SU-DHL-6 (cell line): ENCODE measurements around the gene CSF1R.

Experiments
- H2AFZ ChIP-seq: fragments of 200-600 bp; sonication (generic); 2 replicates; pipeline ENCODE4 v1.6.1; 2014; ENCODE audit warnings: low read depth, mild to moderate bottlenecking, moderate library complexity, mixed read lengths, antibody characterized with exemption, low read length; ENCODE audit not compliant: severe bottlenecking
- H3F3A ChIP-seq: fragments of 200-600 bp; shearing (Covaris generic); 2 replicates; pipeline ENCODE4 v1.6.0; 2016; ENCODE audit warnings: antibody characterized with exemption, mild to moderate bottlenecking; ENCODE audit not compliant: insufficient read depth
- H3K27ac ChIP-seq: fragments of 200-600 bp; sonication (generic); 2 replicates; pipeline ENCODE4 v1.5.1; 2016; ENCODE audit warnings: low read depth, mild to moderate bottlenecking, low read length, moderate library complexity, mixed read lengths
- H3K27me3 ChIP-seq: fragments of 200-600 bp; sonication (generic), shearing (Covaris generic); 2 replicates; pipeline ENCODE4 v1.6.0; 2014; ENCODE audit warnings: mild to moderate bottlenecking, low read length
- H3K36me3 ChIP-seq: fragments of 200-600 bp; sonication (generic); 2 replicates; pipeline ENCODE4 v1.6.1; 2014; ENCODE audit warnings: mild to moderate bottlenecking, low read length, mixed read lengths
- H3K4me2 ChIP-seq: fragments of 300-600, 200-600 bp; shearing (Covaris generic), sonication (generic); 2 replicates; pipeline ENCODE4 v1.6.0; 2014; ENCODE audit warnings: low read length, low read depth, mild to moderate bottlenecking; ENCODE audit not compliant: poor library complexity, severe bottlenecking
- H3K4me3 ChIP-seq: fragments of 200-600 bp; sonication (generic); 2 replicates; pipeline ENCODE4 v1.5.1; 2014; ENCODE audit warnings: antibody characterized with exemption, low read length, mild to moderate bottlenecking, mixed read lengths; ENCODE audit not compliant: insufficient read depth, poor library complexity, severe bottlenecking
- H3K79me2 ChIP-seq: fragments of 200-600 bp; sonication (generic); 2 replicates; pipeline ENCODE4 v1.6.1; 2014; ENCODE audit warnings: mild to moderate bottlenecking, low read length, moderate library complexity; ENCODE audit not compliant: insufficient read depth
- H3K9ac ChIP-seq: fragments of 200-600 bp; sonication (generic); 2 replicates; pipeline ENCODE4 v1.7.0; 2014; ENCODE audit warnings: mild to moderate bottlenecking, low read length
- H3K9me2 ChIP-seq: fragments of 200-600 bp; sonication (generic); replicated peaks from 2 replicates; pipeline ENCODE4 v1.6.1; 2014; ENCODE audit warnings: low read length; ENCODE audit not compliant: insufficient read depth
- H3K9me3 ChIP-seq: fragments of 200-600 bp; sonication (generic); 2 replicates; pipeline ENCODE4 v1.6.1; 2014; ENCODE audit warnings: low read length, mixed read lengths; ENCODE audit not compliant: insufficient read depth
- H4K20me1 ChIP-seq: fragments of 200-600 bp; sonication (generic); 2 replicates; pipeline ENCODE4 v1.6.1; 2014; ENCODE audit warnings: low read depth, mild to moderate bottlenecking, antibody characterized with exemption, low read length, moderate library complexity, mixed read lengths
- CTCF ChIP-seq: fragments of 200-600 bp; sonication (generic); IDR thresholded peaks from one replicate; pipeline ENCODE4 v1.5.1; 2017; ENCODE audit warnings: antibody characterized with exemption, mild to moderate bottlenecking, low read length, moderate library complexity; ENCODE audit not compliant: insufficient read depth, poor library complexity, severe bottlenecking
- EZH2phosphoT487 ChIP-seq: fragments of 200-600 bp; sonication (generic), shearing (Covaris generic); conservative IDR thresholded peaks from 2 replicates; pipeline ENCODE4 v1.6.1; 2018; ENCODE audit warnings: mild to moderate bottlenecking, antibody characterized with exemption, low read length, moderate library complexity, mixed read lengths

CSF1R gene

DNA sequence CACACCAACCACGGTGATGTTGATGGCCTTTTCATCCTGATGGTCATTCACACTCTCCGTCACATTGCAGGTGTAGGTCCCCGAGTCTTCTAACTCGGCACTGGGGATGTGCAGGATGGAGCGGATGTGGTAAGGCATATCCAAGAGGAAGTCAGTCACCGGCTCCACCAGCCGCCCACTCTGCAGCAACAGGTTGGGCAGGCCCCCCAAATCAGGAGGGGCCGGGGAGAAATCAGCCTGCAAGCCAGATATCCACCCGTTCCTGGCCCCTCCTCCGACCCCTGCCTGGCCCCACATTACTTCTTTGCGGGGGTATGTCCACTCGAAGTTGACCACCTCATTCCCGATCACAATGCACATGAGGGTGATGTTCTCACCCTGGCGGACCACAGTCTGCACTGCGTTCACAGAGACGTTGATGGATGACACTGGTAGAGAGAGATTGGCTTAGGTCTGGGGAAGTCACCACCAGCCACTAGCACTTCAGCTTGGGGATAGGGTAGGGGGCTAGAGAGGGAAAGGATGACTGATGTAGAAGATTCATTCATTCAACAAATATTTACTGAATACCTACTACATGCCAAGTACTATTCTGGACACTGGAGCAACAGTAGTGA is 47.3 kb upstream of the CSF1R start:
- Histone ChIP-seq H3K36me3 (no peaks in the 10 kb centered on the region), H3K9ac (no peak overlapping the region), H3K9me2 (no peaks in the 10 kb centered on the region), H3K9me3 (no peaks in the 10 kb centered on the region), H3K27me3 (no peaks in the 10 kb centered on the region), H4K20me1 (no peaks in the 10 kb centered on the region), H3K79me2 (no peaks in the 10 kb centered on the region), H3K4me3 (no peak overlapping the region), H3K4me2 (no peak overlapping the region), H3K27ac (no peak overlapping the region), H3F3A (no peaks in the 10 kb centered on the region), H2AFZ (no peak overlapping the region)
- no peak for TF ChIP-seq CTCF
- TF ChIP-seq EZH2phosphoT487 = no peak

- no peaks in the 10 kb centered on the region for H3K27me3 ChIP-seq
- no peak overlapping the region for H3K9ac ChIP-seq
- H3K4me2 ChIP-seq = no peak overlapping the region
- H3K4me3 ChIP-seq = no peak overlapping the region
- TF ChIP-seq EZH2phosphoT487 = no peak
- TF ChIP-seq CTCF = no peak
- H3K9me2 ChIP-seq = no peaks in the 10 kb centered on the region
- no peak overlapping the region for H2AFZ ChIP-seq
- no peaks in the 10 kb centered on the region for H3K79me2 ChIP-seq
- no peaks in the 10 kb centered on the region for H3K9me3 ChIP-seq
- H4K20me1 ChIP-seq = no peaks in the 10 kb centered on the region
- H3K27ac ChIP-seq = no peak overlapping the region
- H3F3A ChIP-seq = no peaks in the 10 kb centered on the region
- H3K36me3 ChIP-seq = no peaks in the 10 kb centered on the region
Measured at GRCh38 chr5:150132740-150133139, 46.4 kb upstream of the CSF1R start.

DNA sequence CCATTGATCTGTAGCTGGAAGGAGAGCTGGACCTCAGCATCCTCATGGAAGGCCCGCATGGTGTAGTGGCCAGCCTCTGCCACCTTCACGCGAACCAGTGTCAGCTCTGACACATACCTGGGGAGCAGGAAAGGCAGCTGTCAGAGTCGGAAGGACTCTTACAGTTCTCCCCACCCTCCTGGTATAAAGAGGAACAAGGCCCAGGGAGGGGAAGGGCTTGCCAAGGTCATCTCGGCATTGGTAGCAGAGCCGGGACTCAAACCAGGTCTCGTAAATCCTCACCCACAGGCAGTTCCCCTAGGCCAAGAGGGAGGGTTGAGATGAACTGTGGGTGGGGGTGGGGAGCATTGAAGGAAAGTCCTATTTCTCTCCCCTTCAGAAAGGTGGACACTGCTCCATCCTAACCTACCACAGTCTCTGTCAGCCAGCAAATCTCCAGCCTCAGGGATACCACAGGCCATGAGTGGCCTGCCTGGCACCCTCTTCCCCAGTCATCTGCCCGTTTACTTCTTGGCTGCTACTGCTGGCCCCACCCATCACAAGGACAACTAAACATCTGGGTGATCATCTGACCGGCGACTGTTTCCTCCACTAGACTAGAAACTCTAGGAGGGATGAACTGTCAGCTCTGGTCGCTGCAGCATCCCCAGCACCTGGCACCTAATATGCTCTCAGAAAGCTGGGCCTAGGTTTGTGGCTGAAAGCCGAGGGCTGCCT is 45.8 kb upstream of the CSF1R start:
- Histone ChIP-seq H3K4me2 (no peak overlapping the region), H3K27me3 (no peaks in the 10 kb centered on the region), H3K79me2 (no peaks in the 10 kb centered on the region), H3K9ac (no peak overlapping the region), H3K27ac (no peak overlapping the region), H3F3A (no peaks in the 10 kb centered on the region), H3K4me3 (no peak overlapping the region), H4K20me1 (no peaks in the 10 kb centered on the region), H3K36me3 (no peaks in the 10 kb centered on the region), H3K9me3 (no peaks in the 10 kb centered on the region), H2AFZ (no peak overlapping the region), H3K9me2 (no peaks in the 10 kb centered on the region)
- TF ChIP-seq EZH2phosphoT487 (no peak), CTCF (no peak)
